Kidney (tissue), 14 donors: Measurements from ENCODE around the gene NCEH1. TPM values are rescaled to one million over a fixed set of nuclear protein-coding genes. Genes with fewer than 3 reads are reported as not detected.
A peak's percentile ranks its signal among the peaks of the same experiment; 100 is the strongest.

Source experiments
- DNase-seq, 5 donors: peaks; one replicate each; pipeline ENCODE4 v3.0.0-alpha.2; 2013 to 2020
- FAIRE-seq: peaks from 2 replicates; lab custom pipeline; 2012; peaks lifted over from hg19 to GRCh38; lab: Jason Lieb, UNC
- H3K27ac ChIP-seq, 2 donors: one replicate each; pipeline ENCODE4 v1.7.0; 2013; ENCODE audit warnings: low read depth in 2 of 2, low read length in 2 of 2, inconsistent platforms in 1 of 2
- H3K27me3 ChIP-seq: one replicate; pipeline ENCODE4 v1.7.1; 2013; ENCODE audit warnings: low read length, inconsistent platforms; ENCODE audit not compliant: control insufficient read depth, insufficient read depth
- H3K36me3 ChIP-seq, 3 donors: one replicate each; pipeline versions ENCODE4 v1.7.0 to v1.7.1; 2013; ENCODE audit warnings: low read length in 3 of 3, control low read depth in 1 of 3, inconsistent platforms in 1 of 3; ENCODE audit not compliant: insufficient read depth in 3 of 3, control insufficient read depth in 2 of 3
- H3K4me1 ChIP-seq, 3 donors: one replicate each; pipeline versions ENCODE4 v1.7.0 to v1.7.1; 2013; ENCODE audit warnings: low read length in 3 of 3, inconsistent platforms in 1 of 3, low read depth in 1 of 3; ENCODE audit not compliant: control insufficient read depth in 2 of 3, insufficient read depth in 2 of 3
- H3K4me3 ChIP-seq, 3 donors: one replicate each; pipeline versions ENCODE4 v1.7.0 to v1.8.1; 2013; ENCODE audit warnings: low read length in 3 of 3, control low read depth in 1 of 3, inconsistent platforms in 1 of 3
- H3K9ac ChIP-seq, 3 donors: one replicate each; pipeline versions ENCODE4 v1.7.0 to v1.7.1; 2013; ENCODE audit warnings: low read length in 3 of 3, control low read depth in 1 of 3, inconsistent platforms in 1 of 3
- H3K9me3 ChIP-seq, 3 donors: one replicate each; pipeline versions ENCODE4 v1.7.0 to v1.7.1; 2013; ENCODE audit warnings: low read length in 3 of 3, control low read depth in 1 of 3, inconsistent platforms in 1 of 3; ENCODE audit not compliant: control insufficient read depth in 2 of 3, insufficient read depth in 1 of 3
- intact Hi-C: fragments of 100-400 bp; cut with DNase I; formaldehyde crosslinking; loops from one replicate; pipeline ENCODE4 v1.11.1; 2022
- polyA plus RNA-seq: library from polyadenylated mRNA; stranded (reverse); fragments of 350-450 nt; fragmentation: Illumina TruSeq; extraction: RNeasy Lipid Tissue Mini Kit (QIAGEN cat#74804); gene quantifications from one replicate; pipeline ENCODE4 v1.2.3, GENCODE V29; 2014; ENCODE audit warnings: low read depth, low replicate concordance; ENCODE audit not compliant: insufficient read depth
- total RNA-seq: library from RNA; stranded (reverse); fragmentation: NEBNext Ultra II Directional; extraction: Animal tissue kit (Norgen Biotek cat#: 25700); gene quantifications from one replicate; pipeline ENCODE4 v1.2.1, GENCODE V29; 2021
- TF ChIP-seq, protein P1 (sequence below): IDR thresholded peaks from 3 replicates; pipeline ENCODE4 v1.5.1; 2012; ENCODE audit warnings: mild to moderate bottlenecking, moderate library complexity, borderline replicate concordance; ENCODE audit not compliant: insufficient read depth; ENCODE audit errors: extremely low read depth
- donor health status: control.
- donor health status: control.
- donor health status: control.
- donor health status: control.
- donor health status: control.
- donor health status: DM: yes; HTN: yes; CAD: no.
- donor health status: Normal renal cell carcinoma (clear cell type).

Gene NCEH1
- total and polyA plus RNA-seq, 2 donors from 2014 or later, result 6.7 to 43.6 TPM

DNA sequence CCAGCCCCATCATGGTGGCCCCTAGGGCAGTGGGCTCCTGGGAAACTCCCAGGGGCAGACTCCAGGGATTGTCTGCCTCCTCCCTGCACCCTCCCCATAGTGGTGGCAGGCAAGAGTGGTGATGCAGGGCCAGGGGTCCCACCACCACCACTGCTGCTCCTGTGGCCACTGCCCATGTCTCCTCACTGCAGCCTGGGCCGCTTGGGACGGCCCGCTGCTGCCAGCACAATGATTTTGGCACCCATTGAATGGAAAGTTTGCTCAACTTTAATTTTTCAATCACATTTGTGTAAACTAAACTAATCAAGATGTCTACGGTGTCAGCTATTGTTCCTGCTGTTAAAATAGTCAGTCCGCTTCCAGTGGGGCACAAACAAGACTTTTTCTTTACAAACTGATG lies 95.6 kb downstream of the NCEH1 start:
- Histone ChIP-seq H3K27ac (no peak overlapping the region), H3K9ac (no peak overlapping the region), H3K27me3 (no peaks in the 10 kb centered on the region), H3K36me3 (no peaks in the 10 kb centered on the region), H3K4me1 (no peaks in the 10 kb centered on the region), H3K4me3 (no peak overlapping the region), H3K9me3 (no peaks in the 10 kb centered on the region)
- FAIRE-seq, result no peak
- intact Hi-C loops, result no loop called here
- DNase-seq, result no peak
- TF ChIP-seq, protein P1, sequence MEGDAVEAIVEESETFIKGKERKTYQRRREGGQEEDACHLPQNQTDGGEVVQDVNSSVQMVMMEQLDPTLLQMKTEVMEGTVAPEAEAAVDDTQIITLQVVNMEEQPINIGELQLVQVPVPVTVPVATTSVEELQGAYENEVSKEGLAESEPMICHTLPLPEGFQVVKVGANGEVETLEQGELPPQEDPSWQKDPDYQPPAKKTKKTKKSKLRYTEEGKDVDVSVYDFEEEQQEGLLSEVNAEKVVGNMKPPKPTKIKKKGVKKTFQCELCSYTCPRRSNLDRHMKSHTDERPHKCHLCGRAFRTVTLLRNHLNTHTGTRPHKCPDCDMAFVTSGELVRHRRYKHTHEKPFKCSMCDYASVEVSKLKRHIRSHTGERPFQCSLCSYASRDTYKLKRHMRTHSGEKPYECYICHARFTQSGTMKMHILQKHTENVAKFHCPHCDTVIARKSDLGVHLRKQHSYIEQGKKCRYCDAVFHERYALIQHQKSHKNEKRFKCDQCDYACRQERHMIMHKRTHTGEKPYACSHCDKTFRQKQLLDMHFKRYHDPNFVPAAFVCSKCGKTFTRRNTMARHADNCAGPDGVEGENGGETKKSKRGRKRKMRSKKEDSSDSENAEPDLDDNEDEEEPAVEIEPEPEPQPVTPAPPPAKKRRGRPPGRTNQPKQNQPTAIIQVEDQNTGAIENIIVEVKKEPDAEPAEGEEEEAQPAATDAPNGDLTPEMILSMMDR, result no peak

DNA sequence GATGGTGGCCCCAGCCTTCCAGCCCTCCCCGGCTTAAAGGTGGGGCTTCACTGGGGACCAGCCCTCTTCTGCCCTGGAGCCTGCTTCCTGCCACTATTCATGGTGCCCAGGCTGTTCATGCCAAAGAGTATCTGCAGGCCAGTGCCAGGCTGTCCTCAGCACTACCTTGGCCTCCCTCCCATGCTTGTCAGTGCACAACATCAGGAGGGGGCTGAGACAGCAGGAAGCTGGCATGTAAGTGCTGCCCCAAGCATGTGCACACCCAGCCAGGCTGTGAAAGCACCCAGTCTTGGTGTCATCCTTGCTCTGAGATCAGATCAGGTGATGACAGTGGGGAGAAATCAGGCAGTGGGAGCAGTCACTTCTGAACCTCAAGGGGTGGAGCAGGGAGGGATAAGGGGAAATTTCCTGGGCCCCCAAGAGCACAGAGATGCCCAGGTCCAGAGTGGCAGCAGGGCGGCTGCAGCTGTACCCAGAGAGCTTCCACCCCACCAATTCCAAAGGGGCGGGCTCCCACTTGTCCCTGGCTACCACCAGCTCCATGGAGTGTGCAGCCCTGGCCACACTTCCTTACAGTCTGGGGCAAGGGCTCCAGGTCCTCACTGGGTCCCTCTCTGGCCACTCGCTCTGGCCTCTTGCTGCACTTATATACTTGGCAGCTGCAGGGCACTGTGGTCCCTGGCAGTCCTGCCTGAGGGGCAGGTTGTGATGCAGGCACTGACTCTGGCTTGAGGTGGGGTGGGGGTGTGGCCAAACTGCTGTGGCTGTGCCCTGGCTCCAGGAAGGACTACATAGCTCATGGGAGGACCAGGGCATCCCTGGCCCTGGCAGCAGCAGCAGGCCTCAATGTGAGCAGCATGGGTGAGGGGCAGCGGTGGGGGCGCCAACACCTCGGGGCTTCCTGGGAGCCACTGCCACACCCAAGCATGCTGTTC lies 96.3 kb downstream of the NCEH1 start:
- intact Hi-C loops, result no loop called here
- no peak overlapping the region for H3K27ac ChIP-seq
- TF ChIP-seq, protein P1, result no peak
- DNase-seq (peak in 1 of 5 donors; percentile 59), FAIRE-seq (no peak)
- H3K27me3 ChIP-seq, result no peaks in the 10 kb centered on the region
- H3K9ac ChIP-seq, result no peak overlapping the region
- no peaks in the 10 kb centered on the region for H3K36me3 ChIP-seq
- no peaks in the 10 kb centered on the region for H3K9me3 ChIP-seq
- H3K4me3 ChIP-seq, result no peak overlapping the region
- no peaks in the 10 kb centered on the region for H3K4me1 ChIP-seq

DNA sequence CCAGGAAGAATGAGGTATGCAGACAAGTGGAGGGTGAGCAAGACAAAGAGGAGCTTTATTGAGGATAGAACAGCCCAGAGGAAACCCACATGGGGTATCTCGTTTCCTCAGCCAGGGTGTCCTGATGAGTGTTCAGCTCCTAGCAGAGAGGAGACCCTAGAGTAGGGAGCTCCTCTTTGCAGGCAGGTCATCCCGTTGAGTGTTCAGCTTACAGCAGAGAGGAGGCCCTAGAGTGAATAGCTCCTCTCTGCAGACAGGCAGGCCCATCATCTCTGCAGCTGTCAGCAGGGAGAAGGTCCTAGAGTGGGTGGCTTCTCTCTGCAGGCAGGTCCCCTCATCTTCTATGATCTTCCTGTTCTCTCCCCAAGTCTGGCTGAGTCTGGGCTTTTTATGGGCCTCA lies 97.0 kb downstream of the NCEH1 start:
- FAIRE-seq (no peak), DNase-seq (no peak)
- H3K9me3 ChIP-seq, result no peaks in the 10 kb centered on the region
- no peak overlapping the region for H3K9ac ChIP-seq
- no peak overlapping the region for H3K27ac ChIP-seq
- H3K27me3 ChIP-seq, result no peaks in the 10 kb centered on the region
- H3K4me1 ChIP-seq, result no peaks in the 10 kb centered on the region
- H3K36me3 ChIP-seq, result no peaks in the 10 kb centered on the region
- TF ChIP-seq, protein P1, result no peak
- no peak overlapping the region for H3K4me3 ChIP-seq
- intact Hi-C loops, result no loop called here
